Gastrocnemius medialis (tissue), 4 donors: ENCODE measurements around the gene CD2AP. TPM values are rescaled to one million over a fixed set of nuclear protein-coding genes. Genes with fewer than 3 reads are reported as not detected.

Experiments used
- ATAC-seq, 2 donors: fragments of 150-250 bp; one replicate each; pipeline ENCODE4 v1.9.1; 2016
- DNase-seq, 2 donors: peaks; one replicate each; pipeline ENCODE4 v3.0.0-alpha.2; 2019
- H3K27ac ChIP-seq, 4 donors: fragments of 200-600 bp; sonication (generic); 1 replicate in 1 of 4; 2 replicates in 3 of 4; pipeline ENCODE4 v1.5.1; 2016 to 2018; ENCODE audit warnings: mild to moderate bottlenecking in 2 of 4, moderate library complexity in 1 of 4
- H3K27me3 ChIP-seq, 3 donors: fragments of 200-600 bp; sonication (generic) in 2 of 3; 1 replicate in 1 of 3; 2 replicates in 2 of 3; pipeline versions ENCODE4 v1.5.1 to v1.6.0; 2016 to 2019; ENCODE audit warnings: mild to moderate bottlenecking in 1 of 3, moderate library complexity in 1 of 3
- H3K36me3 ChIP-seq, 2 donors: fragments of 200-600 bp; sonication (generic) in 1 of 2; one replicate each; pipeline ENCODE4 v1.5.1; 2017 to 2018
- H3K4me1 ChIP-seq, 2 donors: fragments of 200-600 bp; sonication (generic) in 1 of 2; one replicate each; pipeline ENCODE4 v1.5.1; 2016 to 2017; ENCODE audit warnings: mild to moderate bottlenecking in 2 of 2
- H3K4me3 ChIP-seq, 4 donors: fragments of 200-600 bp; sonication (generic) in 3 of 4; 1 replicate in 1 of 4; 2 replicates in 3 of 4; pipeline ENCODE4 v1.5.1; 2016 to 2019; ENCODE audit warnings: mild to moderate bottlenecking in 2 of 4
- H3K9me3 ChIP-seq, 3 donors: fragments of 200-600 bp; sonication (generic) in 2 of 3; 1 replicate in 1 of 3; 2 replicates in 2 of 3; pipeline ENCODE4 v1.5.1; 2016 to 2019
- POLR2A ChIP-seq, 2 donors: fragments of 450-650 bp; IDR thresholded peaks; one replicate each; pipeline ENCODE4 v1.6.1; 2017; ENCODE audit warnings: antibody characterized with exemption in 2 of 2, mild to moderate bottlenecking in 2 of 2, moderate library complexity in 2 of 2
- in situ Hi-C, 4 donors: fragments of 200-750 bp; cut with MboI; loops; one replicate each; pipeline versions ENCODE4 v1.15.0 to v1.8.0; 2017; ENCODE audit warnings: low sequenced_read_pairs in 4 of 4
- intact Hi-C: fragments of 100-400 bp; cut with DNase I; formaldehyde crosslinking; loops from one replicate; pipeline ENCODE4 v1.15.1; 2023; ENCODE audit warnings: low total_unique reads
- total RNA-seq, 4 donors: library from RNA; depleted of rRNA; stranded (reverse); fragments of >200 nt; gene quantifications; one replicate each; pipeline versions ENCODE4 v1.1.0 to v1.2.3, GENCODE V29; 2016
- TF ChIP-seq, protein P1 (sequence below), 5 experiments: fragments of 450-650 bp in 3 of 5; fragments of 200-600 bp in 2 of 5; sonication (generic) in 2 of 5; IDR thresholded peaks in 4 of 5; conservative IDR thresholded peaks in 1 of 5; 1 replicate in 4 of 5; 2 replicates in 1 of 5; pipeline ENCODE4 v1.5.1; 2016 to 2019; ENCODE audit warnings: antibody characterized with exemption in 5 of 5, mild to moderate bottlenecking in 3 of 5, moderate library complexity in 3 of 5

Gene CD2AP
- total RNA-seq, 4 donors from 2014 or later = 6.9 to 14.1 (median 8.6) TPM

DNA sequence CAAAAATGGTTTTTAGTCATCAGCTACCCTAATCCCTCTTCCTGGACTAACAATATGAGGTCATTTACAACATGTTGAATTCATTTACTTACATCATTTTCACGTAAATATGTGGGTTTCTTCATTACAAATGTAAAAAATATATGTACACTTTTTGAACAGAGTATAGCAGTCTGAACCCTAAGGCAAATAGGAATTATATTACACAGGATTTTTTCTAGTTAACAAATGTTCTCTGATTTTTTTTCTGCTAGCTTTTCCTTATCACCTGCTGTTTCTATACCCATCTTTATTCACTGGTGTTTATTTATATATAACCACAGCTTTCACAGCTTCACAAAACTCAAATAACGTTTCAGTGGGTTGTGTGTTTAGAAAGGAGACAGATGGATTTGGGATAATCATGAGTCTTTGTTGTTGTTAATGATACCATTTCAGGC, 21.0 kb upstream of the CD2AP start:
- intact Hi-C loops = no loop called here
- ATAC-seq (no peak), DNase-seq (no peak)
- H3K4me1 ChIP-seq = no peaks in the 10 kb centered on the region
- no peaks in the 10 kb centered on the region for H3K36me3 ChIP-seq
- H3K4me3 ChIP-seq = no peak overlapping the region
- no peaks in the 10 kb centered on the region for H3K27me3 ChIP-seq
- H3K9me3 ChIP-seq = no peaks in the 10 kb centered on the region
- in situ Hi-C loops = no loop called here
- TF ChIP-seq, protein P1, sequence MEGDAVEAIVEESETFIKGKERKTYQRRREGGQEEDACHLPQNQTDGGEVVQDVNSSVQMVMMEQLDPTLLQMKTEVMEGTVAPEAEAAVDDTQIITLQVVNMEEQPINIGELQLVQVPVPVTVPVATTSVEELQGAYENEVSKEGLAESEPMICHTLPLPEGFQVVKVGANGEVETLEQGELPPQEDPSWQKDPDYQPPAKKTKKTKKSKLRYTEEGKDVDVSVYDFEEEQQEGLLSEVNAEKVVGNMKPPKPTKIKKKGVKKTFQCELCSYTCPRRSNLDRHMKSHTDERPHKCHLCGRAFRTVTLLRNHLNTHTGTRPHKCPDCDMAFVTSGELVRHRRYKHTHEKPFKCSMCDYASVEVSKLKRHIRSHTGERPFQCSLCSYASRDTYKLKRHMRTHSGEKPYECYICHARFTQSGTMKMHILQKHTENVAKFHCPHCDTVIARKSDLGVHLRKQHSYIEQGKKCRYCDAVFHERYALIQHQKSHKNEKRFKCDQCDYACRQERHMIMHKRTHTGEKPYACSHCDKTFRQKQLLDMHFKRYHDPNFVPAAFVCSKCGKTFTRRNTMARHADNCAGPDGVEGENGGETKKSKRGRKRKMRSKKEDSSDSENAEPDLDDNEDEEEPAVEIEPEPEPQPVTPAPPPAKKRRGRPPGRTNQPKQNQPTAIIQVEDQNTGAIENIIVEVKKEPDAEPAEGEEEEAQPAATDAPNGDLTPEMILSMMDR (IDR thresholded peaks at IDR 0.05 in 4 of 5, conservative IDR thresholded peaks at IDR 0.05 in 1 of 5) = no peak
- TF ChIP-seq POLR2A (IDR thresholded peaks at IDR 0.05) = no peak
- no peak overlapping the region for H3K27ac ChIP-seq

DNA sequence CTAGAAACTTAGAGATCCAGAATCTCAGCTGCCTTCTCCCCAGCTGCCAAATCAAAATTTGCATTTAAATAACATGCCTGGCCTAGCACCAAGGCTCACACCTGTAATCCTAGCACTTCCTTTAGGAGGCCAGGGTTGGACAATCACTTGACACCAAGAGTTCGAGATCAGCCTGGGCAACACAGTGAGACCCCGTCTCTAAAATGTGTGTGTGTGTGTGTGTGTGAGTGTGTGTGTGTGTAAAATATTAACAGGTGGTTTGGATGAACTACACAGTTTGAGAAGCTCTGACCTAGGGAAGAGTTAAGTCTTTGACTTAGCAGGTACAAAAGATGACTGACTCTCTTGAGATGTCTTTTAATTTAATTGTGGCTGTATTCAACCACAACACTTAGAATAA, 20.2 kb upstream of the CD2AP start:
- DNase-seq (no peak), ATAC-seq (no peak)
- no peak overlapping the region for H3K27ac ChIP-seq
- no peak for TF ChIP-seq POLR2A (IDR thresholded peaks at IDR 0.05)
- TF ChIP-seq, protein P1 (IDR thresholded peaks at IDR 0.05 in 4 of 5, conservative IDR thresholded peaks at IDR 0.05 in 1 of 5) = no peak
- in situ Hi-C loops (no loop called here), intact Hi-C loops (no loop called here)
- H3K9me3 ChIP-seq = no peaks in the 10 kb centered on the region
- H3K36me3 ChIP-seq = no peaks in the 10 kb centered on the region
- H3K4me1 ChIP-seq = no peaks in the 10 kb centered on the region
- no peaks in the 10 kb centered on the region for H3K27me3 ChIP-seq
- no peak overlapping the region for H3K4me3 ChIP-seq

DNA sequence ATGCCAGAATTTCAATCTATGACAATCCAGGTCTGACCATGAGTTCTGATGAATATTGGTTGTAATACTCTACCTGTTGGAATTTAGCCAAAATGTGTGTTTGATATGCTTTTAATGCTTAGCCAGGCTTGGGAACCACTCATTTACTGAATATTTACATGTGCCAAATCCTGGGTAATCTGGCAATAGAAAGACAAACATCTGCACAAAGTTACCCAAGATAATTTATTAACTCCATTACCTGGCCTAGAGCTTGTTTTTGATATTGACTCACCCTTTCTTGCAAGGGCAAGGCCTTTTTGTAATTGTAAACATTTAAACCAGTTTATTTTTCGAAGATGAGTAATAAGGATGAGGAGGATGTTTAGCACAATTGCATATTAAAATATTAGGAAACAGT, 13.5 kb upstream of the CD2AP start:
- no peak overlapping the region for H3K4me3 ChIP-seq
- no peak overlapping the region for H3K27ac ChIP-seq
- DNase-seq (no peak), ATAC-seq (no peak)
- TF ChIP-seq, protein P1 (IDR thresholded peaks at IDR 0.05 in 4 of 5, conservative IDR thresholded peaks at IDR 0.05 in 1 of 5) = no peak
- TF ChIP-seq POLR2A (IDR thresholded peaks at IDR 0.05) = no peak
- H3K36me3 ChIP-seq = no peaks in the 10 kb centered on the region
- H3K27me3 ChIP-seq = no peaks in the 10 kb centered on the region
- no peaks in the 10 kb centered on the region for H3K4me1 ChIP-seq
- no peaks in the 10 kb centered on the region for H3K9me3 ChIP-seq
- intact Hi-C loops = no loop called here
- in situ Hi-C loops = no loop called here

DNA sequence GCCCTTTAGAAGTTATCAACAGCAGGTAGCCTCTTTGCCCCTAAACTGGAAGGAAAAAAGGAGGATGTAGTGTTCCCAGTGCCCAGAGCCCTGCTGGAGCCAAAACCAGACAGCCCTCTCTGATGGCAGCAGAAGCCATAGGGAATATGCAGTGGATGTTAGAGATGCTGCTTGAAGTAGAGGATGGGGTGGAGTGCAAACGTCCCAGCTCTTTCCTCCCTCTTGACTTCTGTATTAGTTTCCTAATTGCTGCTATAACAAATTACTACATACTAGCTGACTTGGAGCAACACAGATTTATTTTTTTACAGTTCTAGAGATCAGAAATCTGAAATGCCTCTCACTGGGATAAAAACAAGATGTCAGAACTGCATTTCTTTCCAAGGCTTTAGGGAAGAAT, 12.5 kb upstream of the CD2AP start:
- intact Hi-C loops = no loop called here
- in situ Hi-C loops = no loop called here
- no peaks in the 10 kb centered on the region for H3K9me3 ChIP-seq
- TF ChIP-seq POLR2A (IDR thresholded peaks at IDR 0.05) = no peak
- TF ChIP-seq, protein P1 (IDR thresholded peaks at IDR 0.05 in 4 of 5, conservative IDR thresholded peaks at IDR 0.05 in 1 of 5) = no peak
- no peak for DNase-seq
- H3K36me3 ChIP-seq = no peaks in the 10 kb centered on the region
- no peaks in the 10 kb centered on the region for H3K4me1 ChIP-seq
- no peaks in the 10 kb centered on the region for H3K27me3 ChIP-seq
- H3K27ac ChIP-seq = no peak overlapping the region
- no peak for ATAC-seq
- no peak overlapping the region for H3K4me3 ChIP-seq

DNA sequence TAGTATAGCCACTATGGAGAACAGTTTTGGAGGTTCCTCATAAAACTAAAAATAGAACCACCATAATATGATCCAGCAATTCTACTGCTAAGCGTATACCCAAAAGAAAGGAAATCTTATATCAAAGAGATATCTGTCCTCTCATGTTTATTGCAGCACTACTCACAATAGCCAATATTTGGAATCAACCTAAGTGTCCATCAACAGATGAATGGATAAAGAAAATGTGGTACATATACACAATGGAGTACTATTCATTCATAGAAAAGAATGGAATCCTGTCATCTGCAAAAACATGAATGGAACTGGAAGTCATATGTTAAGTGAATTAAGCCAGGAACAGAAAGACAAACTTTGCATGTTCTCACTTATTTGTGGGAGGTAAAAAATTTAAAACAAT, 5.7 kb upstream of the CD2AP start:
- no peaks in the 10 kb centered on the region for H3K36me3 ChIP-seq
- no peaks in the 10 kb centered on the region for H3K27me3 ChIP-seq
- ATAC-seq (no peak), DNase-seq (no peak)
- TF ChIP-seq, protein P1 (IDR thresholded peaks at IDR 0.05 in 4 of 5, conservative IDR thresholded peaks at IDR 0.05 in 1 of 5) = no peak
- TF ChIP-seq POLR2A (IDR thresholded peaks at IDR 0.05) = no peak
- in situ Hi-C loops (no loop called here), intact Hi-C loops (no loop called here)
- no peak overlapping the region for H3K4me3 ChIP-seq
- no peak overlapping the region for H3K27ac ChIP-seq
- peaks cover 0 to 4% of the 10 kb centered on the region in 2 donors for H3K4me1 ChIP-seq
- no peaks in the 10 kb centered on the region for H3K9me3 ChIP-seq
